Heart left ventricle (tissue), 16 donors: ENCODE data around the gene PATE1. TPM values are rescaled to one million over a fixed set of nuclear protein-coding genes. Genes with fewer than 3 reads are reported as not detected.
A peak's percentile ranks its signal among the peaks of the same experiment; 100 is the strongest.

Experiments
- ATAC-seq, 4 donors: fragments of 200-7000 bp; cut with Tn5 transposase; one replicate each; pipeline ENCODE4 v1.9.1; 2020 to 2022; ENCODE audit warnings: moderate library complexity in 4 of 4, mild to moderate bottlenecking in 3 of 4, moderate number of reproducible peaks in 1 of 4
- DNase-seq, 5 donors: peaks; one replicate each; pipeline ENCODE4 v3.0.0-alpha.2; 2020
- H3K27ac ChIP-seq, 12 donors: fragments of 200-600 bp; sonication (generic) in 4 of 12; one replicate each; pipeline versions ENCODE4 v1.5.0 to v1.8.0; 2016 to 2022; ENCODE audit warnings: mild to moderate bottlenecking in 2 of 12
- H3K27me3 ChIP-seq, 9 donors: fragments of 200-600 bp; sonication (generic) in 2 of 9; one replicate each; pipeline versions ENCODE4 v1.5.1 to v1.8.0; 2016 to 2022; ENCODE audit warnings: mild to moderate bottlenecking in 3 of 9
- H3K36me3 ChIP-seq, 9 donors: fragments of 200-600 bp; sonication (generic) in 2 of 9; one replicate each; pipeline versions ENCODE4 v1.5.0 to v1.8.0; 2018 to 2022; ENCODE audit warnings: mild to moderate bottlenecking in 2 of 9
- H3K4me1 ChIP-seq, 12 donors: fragments of 200-600 bp; sonication (generic) in 4 of 12; one replicate each; pipeline versions ENCODE4 v1.5.0 to v1.8.0; 2016 to 2022; ENCODE audit warnings: mild to moderate bottlenecking in 3 of 12
- H3K4me3 ChIP-seq, 12 donors: fragments of 200-600 bp; sonication (generic) in 4 of 12; one replicate each; pipeline versions ENCODE4 v1.5.0 to v1.8.0; 2017 to 2022; ENCODE audit warnings: mild to moderate bottlenecking in 9 of 12, moderate library complexity in 4 of 12
- H3K9me3 ChIP-seq, 12 donors: fragments of 200-600 bp; sonication (generic) in 4 of 12; one replicate each; pipeline versions ENCODE4 v1.5.0 to v1.8.0; 2016 to 2022; ENCODE audit warnings: mild to moderate bottlenecking in 1 of 12
- CTCF ChIP-seq, 12 donors: fragments of 200-600 bp; sonication (generic) in 4 of 12; IDR thresholded peaks; one replicate each; pipeline versions ENCODE4 v1.5.0 to v1.8.0; 2018 to 2022; ENCODE audit warnings: antibody characterized with exemption in 12 of 12, mild to moderate bottlenecking in 5 of 12
- POLR2A ChIP-seq, 2 donors: fragments of 450-650 bp; IDR thresholded peaks; one replicate each; pipeline ENCODE4 v1.6.1; 2017; ENCODE audit warnings: antibody characterized with exemption in 2 of 2, mild to moderate bottlenecking in 2 of 2, moderate library complexity in 2 of 2
- WGBS, 4 donors: extraction: QIAGEN DNeasy Blood & Tissue Kit in 2 of 4; methylation state at CpG; one replicate each; pipeline versions ENCODE4 v1.1.5 to v1.1.7; 2013 to 2018; 5-methylcytosine and 5-hydroxymethylcytosine counted together
- intact Hi-C, 10 donors: fragments of 100-400 bp; cut with DNase I; formaldehyde crosslinking; loops; one replicate each; pipeline versions ENCODE4 v1.11.1 to v1.14.2; 2022
- polyA plus RNA-seq, 2 donors: library from polyadenylated mRNA; stranded (reverse); fragments of 200-250 nt; gene quantifications; one replicate each; pipeline ENCODE4 v1.2.3, GENCODE V29; 2013
- total RNA-seq, 9 donors: library from RNA; depleted of rRNA in 2 of 9; stranded (reverse); fragments of >200 nt in 2 of 9; fragmentation: NEBNext Ultra II Directional in 3 of 9; extraction: Animal tissue kit (Norgen Biotek cat#: 25700) in 3 of 9; gene quantifications; one replicate each; pipeline versions ENCODE4 v1.1.0 to v1.2.4, GENCODE V29; 2016 to 2023
- donor health status: ischemic (EF 13 %, LVEDD 7.1; RV severe dilation, severe dysfunction).
- donor health status: healthy with polysubstance abuse.
- donor health status: DM: no; HTN: yes; CAD: no.
- donor health status: DM: no; HTN: no; CAD: no.
- donor health status: ischemic (EF 25% LVEDD 6.9; RV normal size, moderate dysfunction).
- donor health status: ischemic (EF 25% LVEDD 5.7; RV mildly dilated, moderate dysfunction).
- donor health status: healthy.
- donor health status: DM: yes; HTN: yes; CAD: no.
- donor health status: ischemic (EF 35%, LVEDD 5.7; RV mildly dilated, moderate dysfunction).
- donor health status: nonischemic (EF 11% LVEDD 7.7; RV severe dilation, severe dysfunction).
- donor health status: DM: yes; HTN: yes; CAD: no.
- donor health status: PGD.
- donor health status: ischemic (EF 29% LVEDD 5.4; RV normal size, mild dysfunction).
- donor health status: nonischemic (EF 23%, LVEDD 6.1; RV moderate dilation, normal function).

PATE1 gene
- total and polyA plus RNA-seq, 11 donors, result not detected

DNA sequence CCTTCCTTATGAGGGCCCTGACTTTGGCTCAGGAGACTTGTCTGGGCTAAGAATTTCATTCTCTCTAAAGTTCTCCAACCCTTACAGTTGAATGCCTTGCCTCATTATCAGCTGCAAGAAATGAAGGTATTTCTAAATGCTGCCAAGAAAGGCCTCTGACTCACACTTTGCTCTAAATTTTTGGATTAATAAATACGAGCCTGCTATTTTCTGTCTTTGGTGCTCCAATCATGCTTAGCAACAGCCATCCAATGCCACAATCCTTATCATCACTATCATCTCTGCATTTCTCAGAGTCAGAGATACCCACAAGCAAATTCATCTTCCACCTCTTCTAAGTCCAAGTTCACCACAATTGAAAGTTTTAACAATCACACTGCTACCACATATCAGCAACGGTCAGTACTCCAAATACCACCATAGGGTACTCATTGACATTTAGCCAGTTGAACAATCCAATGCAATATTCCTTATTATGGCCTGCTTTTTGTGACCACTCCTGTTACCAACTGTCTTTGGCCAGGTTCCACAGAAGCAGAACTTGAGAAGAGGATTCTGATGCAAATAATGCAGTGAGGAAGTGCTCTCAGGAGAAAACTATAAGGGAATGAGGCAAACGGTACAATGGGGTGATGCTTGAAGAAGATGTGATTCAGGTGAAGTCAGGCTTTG is 26.9 kb downstream of the PATE1 start:
- Histone ChIP-seq H3K27me3 (peaks cover 0 to 5% (median 0%) of the 10 kb centered on the region in 9 donors), H3K36me3 (no peaks in the 10 kb centered on the region), H3K4me3 (no peak overlapping the region), H3K27ac (no peak overlapping the region), H3K4me1 (no peaks in the 10 kb centered on the region), H3K9me3 (no peaks in the 10 kb centered on the region)
- intact Hi-C loops, result no loop called here
- DNase-seq (no peak), ATAC-seq (peak in 2 of 4 donors; percentile 51 to 59)
- 58 to 70% (median 63%) methylated on average over 3 of the region's 3 CpGs for WGBS, 4 donors
- TF ChIP-seq POLR2A (IDR thresholded peaks at IDR 0.05) (no peak), CTCF (IDR thresholded peaks at IDR 0.05) (no peak)

GRCh38 chr11:125773516-125773915 is 27.4 kb downstream of the PATE1 start:
- Histone ChIP-seq H3K27ac (no peak overlapping the region), H3K4me1 (no peaks in the 10 kb centered on the region), H3K9me3 (no peaks in the 10 kb centered on the region), H3K27me3 (no peaks in the 10 kb centered on the region), H3K36me3 (no peaks in the 10 kb centered on the region), H3K4me3 (no peak overlapping the region)
- ATAC-seq (peak in 2 of 4 donors; percentile 61 to 78), DNase-seq (no peak)
- intact Hi-C loops, result no loop called here
- TF ChIP-seq POLR2A (IDR thresholded peaks at IDR 0.05), result no peak
- TF ChIP-seq CTCF (IDR thresholded peaks at IDR 0.05), result no peak
- WGBS, 4 donors, result 63 to 70% (median 67%) methylated on average over 3 of the region's 3 CpGs

DNA sequence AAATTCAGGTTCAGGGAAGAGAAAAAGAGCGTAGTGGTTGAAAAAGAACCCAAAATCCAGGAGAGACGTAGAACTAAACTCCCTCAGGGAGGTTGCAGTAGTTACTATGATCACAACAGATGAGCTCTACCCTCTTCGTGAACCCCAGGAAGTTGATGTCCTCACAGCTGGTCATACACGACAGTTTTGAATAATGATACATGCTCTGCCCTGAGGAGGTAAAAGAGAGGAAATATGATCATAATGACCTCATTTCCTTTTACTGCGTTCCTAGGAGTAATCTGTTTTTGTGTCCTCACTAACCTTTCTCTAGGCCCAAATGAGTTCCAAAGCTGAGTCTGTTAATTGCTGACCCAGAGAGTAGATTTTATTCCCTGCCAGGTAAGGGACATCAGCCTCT is 31.2 kb downstream of the PATE1 start:
- DNase-seq (no peak), ATAC-seq (no peak)
- Histone ChIP-seq H3K27ac (no peak overlapping the region), H3K27me3 (no peaks in the 10 kb centered on the region), H3K4me3 (no peak overlapping the region), H3K4me1 (no peaks in the 10 kb centered on the region), H3K9me3 (no peaks in the 10 kb centered on the region), H3K36me3 (no peaks in the 10 kb centered on the region)
- 41 to 53% (median 45%) methylated on average over 5 of the region's 5 CpGs for WGBS, 4 donors
- no peak for TF ChIP-seq CTCF (IDR thresholded peaks at IDR 0.05)
- no peak for TF ChIP-seq POLR2A (IDR thresholded peaks at IDR 0.05)
- intact Hi-C loops, result no loop called here

GRCh38 chr11:125778728-125779127 is 32.6 kb downstream of the PATE1 start, which contains the start of gene PATE2:
Gene PATE2, minus strand, starts transcription at chr11:125778828. Its CDS starts 55 bp downstream, at chr11:125778773.
- Histone ChIP-seq H3K9me3 (no peaks in the 10 kb centered on the region), H3K4me3 (no peak within 1 kb of the TSS), H3K27ac (no peak within 1 kb of the TSS), H3K27me3 (no peaks in the 10 kb centered on the region), H3K4me1 (no peaks in the 10 kb centered on the region), H3K36me3 (no peaks in the 10 kb centered on the region)
- ATAC-seq (no peak), DNase-seq (no peak)
- intact Hi-C loops, result no loop called here
- TF ChIP-seq CTCF (IDR thresholded peaks at IDR 0.05) (no peak), POLR2A (IDR thresholded peaks at IDR 0.05) (no peak)
